ENCODE data around the gene SLC2A13.

Gene SLC2A13

GRCh38 chr12:39772821-39773259 lies 333.0 kb downstream of the SLC2A13 start:
- H3K4me3 ChIP-seq (ENCODE audit: low read length), result no peak overlapping the region
- TF ChIP-seq CTCF (IDR thresholded peaks at IDR 0.05; ENCODE audit: insufficient read depth, low read depth, low read length, missing control alignments), result no peak
- no peak for DNase-seq (ENCODE audit: low read depth)

GRCh38 chr12:39771456-39771855 lies 334.4 kb downstream of the SLC2A13 start:
- peak; percentile 39 for DNase-seq (ENCODE audit: low read depth)
- no peak overlapping the region for H3K4me3 ChIP-seq (ENCODE audit: low read length)
- TF ChIP-seq CTCF (IDR thresholded peaks at IDR 0.05; ENCODE audit: insufficient read depth, low read depth, low read length, missing control alignments), result no peak

- peak; percentile 88 for TF ChIP-seq CTCF (IDR thresholded peaks at IDR 0.05; ENCODE audit: insufficient read depth, low read depth, low read length, missing control alignments)
- no peak overlapping the region for H3K4me3 ChIP-seq (ENCODE audit: low read length)
- peak; percentile 60 for DNase-seq (ENCODE audit: low read depth)
These were observed 340.8 kb downstream of the SLC2A13 start for GRCh38 chr12:39764944-39765560.

- no peak overlapping the region for H3K4me3 ChIP-seq (ENCODE audit: low read length)
- DNase-seq (ENCODE audit: low read depth), result no peak
These were observed 342.1 kb downstream of the SLC2A13 start for GRCh38 chr12:39763890-39764169.

GRCh38 chr12:39763071-39763889 lies 342.6 kb downstream of the SLC2A13 start:
- TF ChIP-seq CTCF (IDR thresholded peaks at IDR 0.05; ENCODE audit: insufficient read depth, low read depth, low read length, missing control alignments), result no peak
- H3K4me3 ChIP-seq (ENCODE audit: low read length), result no peak overlapping the region
- no peak for DNase-seq (ENCODE audit: low read depth)

More at GRCh38 chr12:39763890-39764169, 342.1 kb downstream of the SLC2A13 start:
- no peak for TF ChIP-seq CTCF (IDR thresholded peaks at IDR 0.05; ENCODE audit: insufficient read depth, low read depth, low read length, missing control alignments)

- H3K4me3 ChIP-seq (ENCODE audit: low read length), result no peak overlapping the region
- DNase-seq (ENCODE audit: low read depth), result no peak
- TF ChIP-seq CTCF (IDR thresholded peaks at IDR 0.05; ENCODE audit: insufficient read depth, low read depth, low read length, missing control alignments), result no peak
These were observed 350.4 kb downstream of the SLC2A13 start for GRCh38 chr12:39755478-39755877.
